ENCODE data around the gene SKP1.
"Not testable (repeated sequence)": the region's sequence is repeated elsewhere in the genome, so short reads cannot be mapped to it uniquely, and the experiment has no call there.

SKP1 gene

GRCh38 chr5:134176511-134177368 is at the start of gene SKP1:
Gene SKP1, minus strand, starts transcription at chr5:134176950. Its CDS starts 2,928 bp downstream, at chr5:134174022.
- peak; percentile 81 for DNase-seq

DNA sequence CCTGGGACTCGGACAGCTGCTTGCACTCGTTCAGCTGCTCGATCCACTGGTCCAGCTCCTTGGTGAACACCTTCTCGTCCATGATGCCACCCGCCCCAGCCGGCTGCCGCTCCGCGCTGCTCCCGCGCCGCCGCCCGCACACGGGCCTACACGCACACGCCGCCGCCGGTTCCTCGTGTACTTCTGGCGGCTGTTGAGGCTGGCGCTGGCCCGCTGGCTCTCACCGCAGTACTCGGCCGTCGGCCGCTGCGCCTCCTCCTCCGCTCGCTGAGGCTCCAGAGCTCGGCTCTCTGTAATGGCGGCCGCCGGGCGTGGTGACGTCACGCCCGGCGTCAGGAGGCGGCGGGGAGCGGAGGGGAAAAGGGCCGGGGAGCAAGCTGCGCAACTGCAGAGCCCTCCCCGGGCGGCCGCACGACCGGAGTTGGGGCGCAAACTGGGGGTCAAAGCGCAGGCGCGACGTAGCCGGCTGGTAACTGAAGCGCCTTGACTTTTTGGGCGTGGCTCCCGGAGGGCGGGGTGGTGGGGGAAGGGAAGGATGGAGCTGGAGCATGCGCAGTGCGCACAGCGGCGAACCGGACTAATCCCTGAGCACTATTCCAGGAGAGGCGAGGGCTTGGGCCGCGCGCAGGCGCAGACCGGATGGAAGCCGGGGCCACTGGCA is 49.2 kb upstream of the SKP1 start, which contains the start of gene PPP2CA:
Gene PPP2CA, minus strand, starts transcription at position 294 of the 661 bp plus-strand sequence. Its CDS starts 212 bp downstream, at position 82.
- peak; percentile 99 for DNase-seq

DNA sequence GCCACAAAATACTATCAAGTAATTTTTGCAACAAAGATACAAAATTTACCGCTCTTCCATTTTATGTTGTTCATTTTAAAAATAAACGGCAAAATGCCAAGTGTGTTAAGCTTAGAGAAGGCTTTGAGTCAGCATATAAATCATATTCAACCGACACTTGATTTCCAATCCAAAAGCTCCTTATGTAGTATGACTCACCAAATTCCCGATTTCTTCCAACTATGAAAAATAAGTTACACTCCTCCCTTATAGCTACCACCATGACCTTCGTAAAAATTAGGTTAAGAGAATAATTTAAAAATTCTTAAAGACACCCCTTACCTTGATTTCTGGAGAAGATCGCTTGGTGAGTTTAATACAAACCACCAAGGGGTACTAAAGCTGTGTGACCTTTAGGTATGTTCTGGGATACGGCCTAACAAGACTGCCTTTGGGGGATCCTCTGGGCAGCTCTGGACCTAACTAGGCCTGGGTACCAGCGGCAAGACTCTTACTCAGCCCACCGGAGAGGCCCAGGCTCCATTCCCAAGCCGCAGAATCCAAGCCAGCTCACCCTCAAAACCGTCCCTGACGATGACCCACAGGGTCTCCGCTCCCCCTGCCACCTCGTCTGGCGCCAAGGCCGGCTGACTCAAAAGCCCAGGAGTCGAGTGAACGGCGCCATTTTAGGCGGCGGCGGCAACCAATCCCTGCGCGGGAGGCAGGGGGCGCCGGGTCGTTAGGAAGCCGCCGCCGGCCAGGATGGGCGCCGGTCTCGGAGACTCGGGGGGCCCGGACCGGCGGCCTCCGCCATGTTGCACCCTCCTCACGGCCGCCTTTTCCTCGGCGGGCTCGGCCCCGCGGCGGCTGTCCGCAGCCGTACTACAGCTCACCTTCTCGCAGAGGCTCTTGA is 48.4 kb upstream of the SKP1 start:
- peak; percentile 55 for DNase-seq

- DNase-seq, result no peak
These were observed 46.9 kb upstream of the SKP1 start for GRCh38 chr5:134223406-134224248.

DNA sequence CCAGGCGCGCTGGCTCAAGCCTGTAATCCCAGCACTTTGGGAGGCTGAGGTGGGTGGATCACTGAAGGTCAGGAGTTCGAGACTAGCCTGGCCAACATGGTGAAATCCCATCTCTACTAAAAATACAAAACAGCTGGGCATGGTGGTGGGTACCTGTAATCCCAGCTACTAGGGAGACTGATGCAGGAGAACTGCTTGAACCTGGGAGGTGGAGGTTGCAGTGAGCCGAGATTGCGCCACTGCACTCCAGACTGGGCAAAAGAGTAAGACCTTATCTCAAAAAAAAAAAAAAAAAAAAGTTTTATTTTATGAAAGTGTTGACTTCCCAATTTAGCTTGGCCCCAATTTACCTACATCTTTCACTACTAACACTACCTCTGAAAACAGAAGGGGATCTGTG is 44.9 kb upstream of the SKP1 start:
- not testable (repeated sequence) for DNase-seq

- no peak for DNase-seq
These were observed 39.0 kb upstream of the SKP1 start for GRCh38 chr5:134215757-134216156.

DNA sequence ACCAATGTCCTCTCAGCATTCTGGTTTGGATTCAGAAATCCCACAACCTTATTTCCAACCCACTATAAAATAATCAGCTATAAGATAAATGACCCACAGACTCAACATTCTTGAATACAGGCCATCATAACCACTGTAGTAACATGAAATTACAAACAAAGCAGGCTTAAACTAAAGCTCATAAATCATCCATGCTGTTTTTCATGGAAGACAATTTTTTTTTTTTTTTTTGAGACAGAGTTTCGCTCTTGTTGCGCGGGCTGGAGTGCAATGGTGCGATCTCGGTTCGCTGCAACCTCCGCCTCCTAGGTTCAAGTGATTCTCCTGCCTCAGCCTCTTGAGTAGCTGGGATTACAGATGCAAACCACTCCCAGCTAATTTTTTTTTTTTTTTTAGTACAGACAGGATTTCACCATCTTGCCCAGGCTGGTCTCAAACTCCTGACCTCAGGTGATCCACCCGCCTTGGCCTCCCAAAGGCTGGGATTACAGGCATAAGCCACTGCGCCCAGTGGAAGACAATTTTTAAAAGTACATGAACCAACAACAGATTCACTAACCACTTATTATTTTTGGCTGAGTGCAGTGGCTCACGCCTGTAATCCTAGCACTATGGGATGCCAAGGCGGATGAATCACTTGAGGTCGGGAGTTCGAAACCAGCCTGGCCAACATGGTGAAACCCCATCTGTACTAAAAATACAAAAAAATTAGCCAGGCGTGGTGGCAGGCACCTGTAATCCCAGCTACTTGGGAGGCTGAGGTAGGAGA is 34.7 kb upstream of the SKP1 start:
- DNase-seq, result not testable (repeated sequence)

- DNase-seq, result no peak
These were observed 32.9 kb upstream of the SKP1 start for GRCh38 chr5:134209477-134210245.

GRCh38 chr5:134207696-134208095 is 30.9 kb upstream of the SKP1 start:
- no peak for DNase-seq

DNA sequence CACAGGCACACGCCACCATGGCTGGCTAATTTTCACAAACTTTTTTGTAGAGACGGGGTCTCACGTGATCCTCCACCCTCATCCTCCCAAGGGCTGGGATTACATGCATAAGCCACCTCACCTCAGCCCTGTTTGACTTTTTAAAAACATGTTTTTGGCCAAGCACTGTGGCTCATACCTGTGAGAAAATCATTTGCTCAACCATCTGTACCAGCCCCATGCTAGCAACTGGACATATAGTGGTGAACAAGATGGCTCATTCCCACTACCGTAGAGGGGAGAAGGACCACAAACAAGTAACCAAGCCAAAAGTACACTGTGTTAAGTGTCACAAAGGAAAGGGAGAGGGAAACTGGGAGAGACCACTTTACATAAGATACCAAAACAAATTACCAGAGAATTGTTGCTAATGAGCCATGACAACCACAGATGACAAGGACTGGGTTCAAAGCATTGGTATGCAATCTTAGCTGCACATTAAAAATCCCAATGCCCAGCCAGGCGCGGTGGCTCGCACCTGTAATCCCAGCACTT is 29.9 kb upstream of the SKP1 start:
- DNase-seq, result no peak

- DNase-seq, result no peak
These were observed 27.8 kb upstream of the SKP1 start for GRCh38 chr5:134204575-134204974.

DNA sequence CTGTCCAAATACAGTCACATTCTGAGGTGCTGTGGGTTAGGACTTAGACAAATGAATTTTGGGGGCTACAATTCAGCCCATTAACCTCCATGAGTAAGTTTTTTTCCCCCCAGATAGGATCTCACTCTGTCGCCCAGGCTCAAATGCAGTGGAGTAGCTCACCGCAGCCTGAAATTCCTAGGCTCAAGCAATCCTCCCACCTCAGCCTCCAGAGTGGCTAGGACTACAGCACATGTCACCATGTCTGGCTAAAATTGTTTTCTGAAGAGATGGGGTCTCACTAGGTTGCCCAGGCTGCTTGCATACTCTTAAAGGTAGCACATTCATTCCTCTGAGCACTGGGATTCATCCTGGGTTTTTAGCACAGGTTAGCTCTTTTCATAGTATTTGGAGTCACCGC is 26.9 kb upstream of the SKP1 start:
- no peak for DNase-seq

GRCh38 chr5:134195666-134196065 is 18.9 kb upstream of the SKP1 start:
- no peak for DNase-seq

DNA sequence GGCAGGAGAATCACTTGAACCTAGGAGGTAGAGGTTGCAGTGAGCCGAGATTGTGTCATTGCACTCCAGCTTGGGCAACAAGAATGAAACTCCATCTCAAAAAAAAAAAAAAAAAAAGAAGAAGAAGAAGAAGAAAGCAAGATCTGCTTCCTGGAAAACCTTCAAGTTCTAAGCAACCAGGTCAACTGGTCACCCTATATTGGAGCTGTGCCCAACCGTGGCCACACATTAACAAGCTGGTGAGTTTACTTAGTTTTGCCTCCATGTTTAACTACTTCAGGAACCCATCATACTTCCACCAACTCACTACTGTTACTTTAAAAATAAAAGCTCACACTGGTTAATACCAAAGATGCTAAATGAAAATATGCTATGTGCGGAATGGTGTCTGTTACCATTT is 12.3 kb upstream of the SKP1 start:
- no peak for DNase-seq

DNA sequence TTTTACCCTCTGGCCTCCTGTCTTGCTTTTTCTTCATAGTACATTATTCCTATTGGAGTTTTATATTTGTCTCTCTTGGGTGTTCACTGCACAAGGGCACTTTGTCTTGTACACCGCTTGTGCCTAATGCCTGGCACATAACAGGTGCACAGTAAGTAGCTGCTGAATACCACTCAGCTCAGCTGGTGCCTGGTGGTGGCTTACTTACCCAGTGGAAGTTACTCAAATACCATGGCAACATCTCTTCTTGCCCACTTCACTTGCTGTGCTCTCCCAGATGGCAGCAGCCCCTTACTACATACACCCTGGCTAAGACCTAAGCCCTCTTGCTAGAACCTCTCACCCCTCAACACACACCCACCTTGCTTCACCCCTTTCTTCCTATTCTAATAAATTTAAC is 11.3 kb upstream of the SKP1 start:
- no peak for DNase-seq

GRCh38 chr5:134184155-134185135 is 7.7 kb upstream of the SKP1 start:
- peak; percentile 73 for DNase-seq

DNA sequence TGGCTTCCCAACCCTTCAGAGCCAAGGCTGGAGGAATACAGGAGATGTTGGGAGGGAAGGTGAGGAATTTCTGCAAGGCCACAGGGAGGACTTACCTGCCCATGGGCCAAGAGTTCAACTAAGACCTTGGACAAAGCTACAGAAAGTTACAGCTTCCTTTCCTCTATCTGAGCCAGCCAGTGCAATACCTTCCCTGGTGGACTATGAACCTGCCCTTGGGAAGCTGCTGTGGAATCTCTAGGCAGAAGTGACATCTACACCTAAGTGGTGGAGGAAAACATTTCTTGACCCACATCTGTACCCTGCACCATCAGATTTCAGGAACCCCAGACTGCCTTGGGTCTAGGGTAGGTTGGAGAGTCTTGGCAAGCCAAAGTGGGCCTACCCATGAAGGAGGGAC is 6.7 kb upstream of the SKP1 start:
- no peak for DNase-seq

DNA sequence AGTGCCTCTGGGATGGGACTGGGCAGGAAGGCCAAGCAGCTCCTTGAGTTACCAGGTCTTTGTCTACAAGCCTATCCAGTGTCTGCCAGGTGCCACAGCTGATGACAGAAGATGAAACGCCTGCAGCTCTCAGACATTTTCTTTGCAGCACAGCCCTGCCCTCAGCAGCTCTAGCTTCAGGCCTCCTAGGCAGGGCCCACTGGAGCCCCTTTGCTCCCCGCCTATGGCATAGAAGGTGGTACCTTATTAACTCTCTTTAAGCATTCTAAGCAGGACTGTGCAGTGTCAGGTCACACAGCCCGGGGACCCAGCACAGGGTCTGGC is 1.3 kb upstream of the SKP1 start:
- no peak for DNase-seq

Measured in activated gamma-delta T cell treated with Interleukin-2 at 50 U/mL for 16 hours (primary cell).